Activated CD4-positive, alpha-beta T cell treated with anti-CD3 and anti-CD28 coated beads, Interleukin-2, amount 50 U/mL, for 48 hours (primary cell): ENCODE results near the gene LMNTD2.
A peak's percentile ranks its signal among the peaks of the same experiment; 100 is the strongest.

Source experiments
- DNase-seq, 2 experiments: peaks; one replicate each; pipeline ENCODE4 v3.0.0-alpha.2; 2020

LMNTD2 gene

DNA sequence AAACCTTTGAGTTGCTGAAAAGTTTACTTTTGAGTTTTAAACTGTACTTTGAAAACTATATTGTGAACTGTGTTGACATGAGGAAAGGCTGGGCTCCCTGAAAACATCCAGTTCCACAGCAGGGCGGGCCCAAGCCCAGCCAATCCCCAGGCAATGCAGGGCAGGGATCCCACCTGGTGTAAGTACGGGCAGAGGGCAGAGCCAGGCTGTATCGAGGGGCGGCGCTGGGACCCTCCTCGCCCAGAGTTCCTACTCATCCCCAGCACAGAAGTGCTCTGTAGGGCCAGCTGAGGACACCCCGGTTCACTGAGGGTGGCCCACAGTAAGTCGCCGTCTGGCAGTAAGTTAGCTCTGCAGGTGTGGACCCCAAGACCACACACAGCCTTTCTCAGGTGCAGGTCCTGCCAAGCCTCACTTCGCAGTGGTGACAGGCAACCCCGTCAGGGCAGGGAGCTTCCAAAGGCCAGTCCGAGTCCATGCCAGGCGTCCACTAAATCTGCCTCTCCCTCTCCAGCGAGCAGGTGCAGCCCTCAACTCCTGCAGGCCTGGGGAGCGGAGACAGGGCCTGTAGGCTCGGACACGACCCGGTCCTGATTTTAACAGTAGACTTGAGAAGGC, 6.6 kb upstream of the LMNTD2 start:
- DNase-seq = no peak

- no peak for DNase-seq
Measured at GRCh38 chr11:565921-566509, 5.5 kb upstream of the LMNTD2 start.

DNA sequence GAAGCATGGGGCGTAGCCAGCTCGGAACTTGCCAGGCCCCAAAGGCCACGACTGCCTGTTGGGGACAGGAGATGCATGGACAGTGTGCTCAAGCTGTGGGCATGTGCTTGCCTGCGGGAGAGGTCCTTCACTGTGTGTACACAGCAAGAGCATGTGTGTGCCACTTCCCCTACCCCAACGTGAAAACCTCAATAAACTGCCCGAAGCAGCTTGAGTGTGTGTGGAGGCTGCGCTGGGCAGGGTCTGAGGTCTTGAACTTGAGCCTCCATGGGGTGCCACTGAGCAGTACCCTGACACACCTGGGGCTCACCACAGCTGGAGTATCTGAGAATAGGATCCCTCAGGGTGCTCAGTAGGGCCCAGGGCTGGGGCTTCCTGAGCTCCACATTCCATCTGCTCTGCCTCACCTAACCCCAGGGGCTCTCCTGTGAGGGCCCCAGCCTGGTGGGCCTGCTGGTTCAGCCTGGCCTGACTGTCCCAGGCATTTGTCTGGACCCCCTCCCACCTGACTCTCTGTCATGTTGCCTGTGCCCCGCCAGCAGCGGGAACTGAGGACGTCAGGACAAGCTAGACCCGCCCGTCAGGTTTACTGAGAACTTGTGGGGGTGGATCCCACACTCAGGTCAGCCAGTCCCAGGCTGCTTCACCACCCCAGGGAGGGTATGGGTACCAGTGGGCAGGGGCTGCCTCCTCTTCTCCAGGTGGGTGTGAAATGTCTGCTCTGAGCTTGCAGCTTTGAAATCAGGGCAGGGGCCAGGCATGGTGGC, 3.5 kb upstream of the LMNTD2 start:
- no peak for DNase-seq

- no peak for DNase-seq
Measured at GRCh38 chr11:563066-563811, 2.7 kb upstream of the LMNTD2 start.

- no peak for DNase-seq
Measured at GRCh38 chr11:562046-562645, 1.6 kb upstream of the LMNTD2 start.

DNA sequence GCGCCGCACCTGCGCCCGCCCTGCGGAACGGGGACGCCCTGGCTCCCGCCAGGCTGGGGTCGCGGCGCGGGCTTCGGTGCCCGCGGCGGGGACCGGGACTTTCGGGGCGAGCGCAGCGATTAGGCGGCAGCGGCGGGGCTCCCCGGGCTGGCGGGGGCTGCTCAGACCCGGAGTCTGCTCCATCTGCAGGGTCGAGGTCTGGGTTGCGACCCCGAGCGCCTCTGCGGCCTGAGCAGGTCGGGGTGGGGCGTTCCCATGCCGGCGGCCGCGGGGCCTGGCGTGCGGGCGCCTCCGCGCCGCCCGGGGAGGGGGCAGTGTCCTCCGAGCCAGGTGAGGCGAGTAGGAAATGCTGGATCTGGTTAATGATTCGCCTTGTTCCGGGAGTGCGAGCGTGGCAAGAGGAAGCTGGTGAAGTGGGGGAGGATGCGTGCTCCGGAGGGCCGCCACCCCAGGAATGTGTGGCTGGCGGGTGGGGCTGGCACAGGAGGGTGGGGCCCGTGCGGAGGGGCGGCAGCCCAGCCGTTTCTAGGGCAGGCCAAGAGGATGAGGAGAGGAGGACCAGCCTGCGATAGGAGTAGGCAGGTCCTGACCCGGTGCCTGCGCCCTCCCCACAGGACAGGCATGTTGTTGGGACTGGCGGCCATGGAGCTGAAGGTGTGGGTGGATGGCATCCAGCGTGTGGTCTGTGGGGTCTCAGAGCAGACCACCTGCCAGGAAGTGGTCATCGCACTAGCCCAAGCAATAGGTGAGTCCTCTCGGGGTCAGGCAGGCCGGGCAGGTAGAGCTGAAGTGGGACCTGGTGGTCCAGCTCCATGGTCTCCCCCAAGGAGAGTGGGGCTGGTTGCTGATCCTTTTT, 838 bp upstream of the LMNTD2 start:
- DNase-seq = no peak

GRCh38 chr11:559712-560304, 730 bp downstream of the LMNTD2 start:
- DNase-seq = no peak

GRCh38 chr11:559020-559620, 1.4 kb downstream of the LMNTD2 start:
- no peak for DNase-seq

GRCh38 chr11:558503-558902, 2.0 kb downstream of the LMNTD2 start:
- DNase-seq = no peak

DNA sequence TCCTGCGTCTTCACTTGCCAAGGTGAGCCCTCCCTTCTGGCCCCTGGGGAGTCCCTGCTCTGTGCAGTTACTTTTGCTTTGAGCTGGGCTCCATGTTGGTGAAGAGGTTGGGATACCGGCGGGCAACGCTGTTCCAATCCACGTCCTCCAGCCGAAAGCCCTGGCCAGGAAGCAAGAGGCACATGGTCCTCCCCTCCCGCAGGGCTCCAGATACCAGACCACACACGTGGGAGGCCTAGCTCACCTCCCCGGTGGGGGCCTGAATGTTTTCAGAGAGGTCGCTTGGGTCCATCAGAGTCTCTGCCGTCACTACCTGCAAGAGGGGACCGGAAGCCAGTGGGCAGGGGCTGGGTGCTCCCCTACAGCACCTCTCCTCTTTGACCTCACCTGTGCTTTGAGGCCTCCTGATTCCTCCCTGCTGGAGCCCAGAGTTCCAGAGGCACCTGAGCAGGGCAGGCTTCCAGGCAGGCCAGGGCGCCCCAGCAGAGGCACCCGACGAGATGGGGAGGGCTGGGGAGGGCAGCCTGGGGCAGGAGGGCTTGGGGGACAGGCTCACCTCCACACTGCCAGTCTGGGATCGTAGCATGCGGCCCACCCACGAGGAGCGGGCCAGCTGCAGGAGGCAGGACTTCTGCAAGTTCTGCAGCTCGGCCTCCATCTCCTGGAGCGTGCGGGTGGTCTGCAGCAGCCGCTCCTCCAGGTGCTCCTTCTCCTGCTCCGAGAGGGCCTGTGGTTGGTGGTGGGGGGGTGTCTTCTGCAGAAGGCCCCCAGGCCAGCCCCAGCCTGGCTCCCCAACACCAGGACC, 3.0 kb downstream of the LMNTD2 start:
- DNase-seq = no peak

GRCh38 chr11:556662-557256, 3.8 kb downstream of the LMNTD2 start:
- no peak for DNase-seq

GRCh38 chr11:555780-556661, 4.5 kb downstream of the LMNTD2 start:
- DNase-seq = no peak

DNA sequence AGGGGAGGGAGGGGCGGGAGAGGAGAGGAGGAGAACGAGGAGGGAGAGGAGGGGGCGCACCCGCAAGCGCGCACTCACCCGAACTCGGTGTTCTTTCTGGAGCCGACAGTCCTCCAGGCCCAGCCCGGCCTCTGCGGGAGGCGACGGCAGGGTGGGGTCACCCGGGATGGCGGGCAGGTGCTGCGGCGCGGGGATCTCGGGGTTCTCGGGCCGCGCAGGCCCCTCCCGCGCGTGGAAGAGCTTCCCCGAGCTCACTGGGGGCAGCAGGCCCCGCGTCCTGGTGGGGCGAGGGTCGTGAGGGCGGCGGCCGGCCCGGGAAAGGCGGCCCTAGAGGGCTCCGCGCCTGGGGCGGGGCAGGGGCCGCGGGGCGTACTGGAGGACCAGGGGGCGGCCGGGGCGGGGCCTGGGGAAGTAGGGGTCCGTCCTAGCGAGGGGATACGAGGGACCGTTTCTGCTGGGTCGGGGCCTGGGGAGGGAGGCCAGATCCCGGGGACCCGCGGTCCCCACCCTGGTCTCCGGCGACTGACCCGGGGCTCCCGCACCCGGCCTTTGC, 5.2 kb downstream of the LMNTD2 start:
- DNase-seq = no peak

DNA sequence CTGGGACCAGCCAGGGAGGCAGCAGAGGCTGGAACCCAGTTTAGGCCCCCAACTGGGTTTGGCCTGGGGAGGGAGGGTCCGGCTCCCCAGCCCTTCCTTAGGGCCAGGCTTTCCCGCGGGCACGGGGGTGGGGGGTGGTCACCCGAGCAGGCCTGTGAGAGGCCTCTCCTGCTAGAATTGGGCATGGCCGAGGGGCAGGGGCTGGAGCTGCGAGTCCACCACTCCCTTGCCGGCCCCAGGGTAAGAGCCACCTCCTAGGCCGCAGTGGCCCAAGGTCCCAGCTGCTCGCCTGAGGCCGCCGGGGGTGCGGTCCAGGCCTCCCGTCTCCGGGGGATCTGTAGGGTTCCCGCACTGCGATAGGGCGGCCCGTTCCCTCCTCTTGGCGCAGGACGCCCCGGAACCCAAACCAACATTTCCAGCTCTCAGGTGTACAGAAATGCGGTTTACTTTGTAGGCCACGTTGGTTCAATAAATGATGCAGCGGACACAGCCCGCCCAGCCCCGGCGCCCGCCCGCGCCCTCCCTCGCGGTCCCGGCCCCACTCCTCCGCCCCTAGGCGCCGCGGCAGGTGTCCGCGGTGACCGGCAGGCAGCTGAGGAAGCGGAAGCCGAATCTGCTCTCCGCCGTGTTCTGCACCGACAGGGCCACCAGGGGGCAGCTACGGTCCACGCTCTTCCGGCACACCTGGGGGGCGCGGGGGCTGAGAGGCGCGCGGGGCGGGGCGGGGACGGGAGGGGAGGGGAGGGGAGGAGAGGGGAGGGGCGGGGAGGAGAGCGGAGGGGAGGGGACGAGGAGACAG, 5.9 kb downstream of the LMNTD2 start:
- DNase-seq = peak; percentile 76 to 79

DNA sequence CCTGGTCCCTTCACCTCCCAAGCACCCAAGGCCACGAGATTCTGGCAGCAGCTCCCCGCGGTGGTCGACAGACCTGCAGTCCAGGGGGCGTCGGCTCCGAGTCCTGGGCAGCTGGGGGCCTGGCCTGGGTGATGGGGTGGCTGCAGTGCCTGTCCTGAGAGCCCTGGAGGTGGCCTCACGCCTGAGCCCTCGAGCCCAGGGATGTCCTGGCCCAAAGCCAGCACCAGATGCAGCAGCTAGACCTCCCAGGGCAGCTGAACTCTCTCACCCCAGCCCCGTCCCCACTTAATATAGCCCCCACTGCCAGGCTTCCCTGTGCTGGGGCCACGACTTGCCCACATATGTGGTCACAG, 6.6 kb downstream of the LMNTD2 start:
- no peak for DNase-seq

- no peak for DNase-seq
Measured at GRCh38 chr11:553083-553987, 7.2 kb downstream of the LMNTD2 start.

- DNase-seq = no peak
Measured at GRCh38 chr11:551596-551995, 8.9 kb downstream of the LMNTD2 start.
